Progenitor cell of endocrine pancreas (in vitro differentiated cells): Measurements from ENCODE around the gene UBE3B. TPM values are rescaled to one million over a fixed set of nuclear protein-coding genes. Genes with fewer than 3 reads are reported as not detected.

ENCODE experiments used
- DNase-seq: peaks from one replicate; pipeline ENCODE4 v3.0.0; 2021; ENCODE audit warnings: low spot score; ENCODE audit not compliant: unreplicated experiment
- H3K27ac Mint-ChIP-seq: 2 replicates; pipeline ENCODE4 v1.8.0; 2021; ENCODE audit warnings: mild to moderate bottlenecking, moderate library complexity, mixed read lengths
- H3K27me3 Mint-ChIP-seq: 2 replicates; pipeline ENCODE4 v1.8.0; 2021; ENCODE audit warnings: mixed read lengths
- H3K36me3 Mint-ChIP-seq: 2 replicates; pipeline ENCODE4 v1.8.0; 2022; ENCODE audit warnings: mixed read lengths; ENCODE audit not compliant: insufficient read depth
- H3K4me1 Mint-ChIP-seq: 2 replicates; pipeline ENCODE4 v1.8.0; 2021; ENCODE audit warnings: low read depth, mixed read lengths
- H3K4me3 Mint-ChIP-seq: 2 replicates; pipeline ENCODE4 v1.8.0; 2021; ENCODE audit warnings: low read depth, mild to moderate bottlenecking, moderate library complexity, mixed read lengths
- H3K9me3 Mint-ChIP-seq: 2 replicates; pipeline ENCODE4 v1.8.0; 2021; ENCODE audit warnings: low read depth, mixed read lengths
- total RNA-seq: library from RNA; stranded (reverse); gene quantifications from 2 replicates; pipeline ENCODE4 v1.2.1, GENCODE V29; 2021
- TF ChIP-seq, protein P1 (sequence below): fragments of 200-600 bp; sonication (generic); IDR thresholded peaks from one replicate; pipeline ENCODE4 v1.5.0; 2021; ENCODE audit warnings: antibody characterized with exemption, mild to moderate bottlenecking; ENCODE audit not compliant: unreplicated experiment

UBE3B gene
- total RNA-seq, 1 donor from 2014 or later: 41.8 TPM

DNA sequence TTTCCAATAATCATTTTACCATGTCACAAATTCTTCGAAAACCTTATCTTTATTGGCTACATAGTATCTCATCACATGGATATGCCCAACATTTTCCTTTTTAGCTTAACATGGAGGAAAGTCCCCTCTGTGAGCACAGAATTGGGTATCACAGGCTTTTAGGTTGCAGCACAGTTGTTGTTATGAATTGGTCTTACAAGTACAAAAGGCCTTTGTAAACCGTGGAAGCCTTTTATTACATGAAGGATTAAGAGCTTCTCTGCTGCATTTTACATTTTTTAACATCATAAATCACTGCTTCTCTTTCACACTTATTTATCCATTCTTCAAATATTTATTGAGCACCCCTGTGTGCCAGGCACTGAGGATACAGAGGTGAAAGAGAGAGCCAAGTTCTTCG, 26.2 kb downstream of the UBE3B start:
- TF ChIP-seq, protein P1, sequence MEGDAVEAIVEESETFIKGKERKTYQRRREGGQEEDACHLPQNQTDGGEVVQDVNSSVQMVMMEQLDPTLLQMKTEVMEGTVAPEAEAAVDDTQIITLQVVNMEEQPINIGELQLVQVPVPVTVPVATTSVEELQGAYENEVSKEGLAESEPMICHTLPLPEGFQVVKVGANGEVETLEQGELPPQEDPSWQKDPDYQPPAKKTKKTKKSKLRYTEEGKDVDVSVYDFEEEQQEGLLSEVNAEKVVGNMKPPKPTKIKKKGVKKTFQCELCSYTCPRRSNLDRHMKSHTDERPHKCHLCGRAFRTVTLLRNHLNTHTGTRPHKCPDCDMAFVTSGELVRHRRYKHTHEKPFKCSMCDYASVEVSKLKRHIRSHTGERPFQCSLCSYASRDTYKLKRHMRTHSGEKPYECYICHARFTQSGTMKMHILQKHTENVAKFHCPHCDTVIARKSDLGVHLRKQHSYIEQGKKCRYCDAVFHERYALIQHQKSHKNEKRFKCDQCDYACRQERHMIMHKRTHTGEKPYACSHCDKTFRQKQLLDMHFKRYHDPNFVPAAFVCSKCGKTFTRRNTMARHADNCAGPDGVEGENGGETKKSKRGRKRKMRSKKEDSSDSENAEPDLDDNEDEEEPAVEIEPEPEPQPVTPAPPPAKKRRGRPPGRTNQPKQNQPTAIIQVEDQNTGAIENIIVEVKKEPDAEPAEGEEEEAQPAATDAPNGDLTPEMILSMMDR: no peak
- Mint-ChIP-seq H3K27ac (no peak overlapping the region), H3K36me3 (peaks cover 12% of the 10 kb centered on the region), H3K4me1 (no peaks in the 10 kb centered on the region), H3K27me3 (no peaks in the 10 kb centered on the region), H3K9me3 (no peaks in the 10 kb centered on the region), H3K4me3 (no peak overlapping the region)
- no peak for DNase-seq

DNA sequence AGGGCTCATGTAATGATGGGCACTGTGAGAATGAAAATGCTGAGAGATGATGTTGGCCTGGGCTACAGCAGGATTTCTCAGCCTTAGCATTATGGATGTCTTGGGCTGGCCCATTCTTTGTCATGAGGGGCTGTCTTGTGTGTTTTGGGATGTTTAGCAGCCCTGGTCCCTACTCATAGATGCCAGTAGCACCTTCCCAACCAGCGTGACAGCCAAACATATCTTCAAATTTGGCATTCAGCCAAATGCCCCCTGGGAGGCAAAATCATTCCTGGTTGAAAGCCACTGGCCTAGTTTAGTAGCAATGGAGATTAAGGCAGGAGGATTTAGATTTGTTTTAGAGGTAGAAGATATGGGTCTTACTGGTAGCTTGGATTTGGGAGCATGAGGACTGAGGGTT, 26.6 kb downstream of the UBE3B start:
- Mint-ChIP-seq H3K9me3 (no peaks in the 10 kb centered on the region), H3K27me3 (no peaks in the 10 kb centered on the region), H3K4me1 (no peaks in the 10 kb centered on the region), H3K36me3 (peaks cover 12% of the 10 kb centered on the region), H3K27ac (no peak overlapping the region), H3K4me3 (no peak overlapping the region)
- DNase-seq: no peak
- TF ChIP-seq, protein P1: no peak

DNA sequence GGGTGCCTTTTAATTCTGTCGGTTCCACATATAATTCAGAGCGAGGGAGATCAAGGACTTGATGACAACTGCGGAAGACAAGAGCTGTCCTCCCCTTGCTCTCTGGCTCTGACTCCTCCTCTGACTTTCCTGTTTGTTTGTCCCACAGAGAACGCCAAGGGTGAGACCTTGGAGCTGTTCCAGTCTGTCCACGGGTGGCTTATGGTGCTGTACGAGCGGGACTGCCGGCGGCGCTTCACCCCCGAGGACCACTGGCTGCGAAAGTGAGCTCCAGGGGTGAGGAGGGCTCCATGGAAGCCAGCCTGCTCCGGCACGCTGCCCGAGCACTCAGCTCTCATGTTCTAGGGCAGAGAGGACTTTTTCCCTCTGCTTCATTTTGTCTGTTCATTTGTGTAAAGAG, 32.8 kb downstream of the UBE3B start:
- Mint-ChIP-seq H3K27me3 (no peaks in the 10 kb centered on the region), H3K4me3 (no peak overlapping the region), H3K27ac (no peak overlapping the region), H3K36me3 (peaks cover 25% of the 10 kb centered on the region), H3K9me3 (no peaks in the 10 kb centered on the region), H3K4me1 (no peaks in the 10 kb centered on the region)
- TF ChIP-seq, protein P1: no peak
- no peak for DNase-seq

DNA sequence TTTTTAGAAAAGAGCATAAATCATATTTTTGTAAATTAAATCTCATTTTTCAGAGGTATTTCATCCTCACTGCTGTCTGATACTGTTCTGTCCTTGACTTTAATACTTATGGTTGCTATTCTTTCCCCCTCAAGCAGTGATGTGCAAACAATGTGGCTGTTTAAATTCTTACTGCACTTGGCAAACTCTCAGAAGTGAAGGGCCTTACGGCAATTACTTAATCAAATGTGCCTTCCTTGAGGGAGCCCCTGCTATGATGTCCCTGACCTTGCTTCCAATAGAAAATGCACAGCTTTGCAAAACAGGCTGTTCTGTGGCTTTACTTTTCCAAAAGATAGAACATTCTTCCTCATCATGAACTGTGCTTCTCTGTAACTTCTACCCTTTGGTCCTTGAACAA, 35.2 kb downstream of the UBE3B start:
- no peaks in the 10 kb centered on the region for H3K9me3 Mint-ChIP-seq
- TF ChIP-seq, protein P1: no peak
- no peaks in the 10 kb centered on the region for H3K27me3 Mint-ChIP-seq
- no peak overlapping the region for H3K4me3 Mint-ChIP-seq
- H3K4me1 Mint-ChIP-seq: no peaks in the 10 kb centered on the region
- H3K27ac Mint-ChIP-seq: no peak overlapping the region
- H3K36me3 Mint-ChIP-seq: peaks cover 29% of the 10 kb centered on the region
- DNase-seq: no peak

DNA sequence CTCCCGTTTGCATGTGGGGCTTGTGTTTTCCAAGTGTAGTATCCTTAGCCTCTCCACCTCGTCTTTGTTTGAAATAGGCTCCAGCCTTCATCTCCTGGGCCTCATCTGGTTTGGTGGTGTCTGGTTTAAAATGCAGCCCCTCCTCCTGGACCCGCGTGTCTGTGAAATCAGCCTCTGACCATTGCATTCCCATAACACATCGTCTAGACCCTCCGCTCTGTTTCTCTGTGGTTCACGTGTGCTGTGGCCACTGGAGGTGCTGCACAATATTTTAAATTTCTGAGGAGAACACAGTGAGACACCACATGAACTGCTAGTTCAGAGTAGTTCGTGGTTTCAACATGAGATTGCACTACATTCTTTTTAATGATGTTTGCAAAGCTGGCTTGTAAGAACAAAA, 35.6 kb downstream of the UBE3B start:
- TF ChIP-seq, protein P1: no peak
- DNase-seq: no peak
- Mint-ChIP-seq H3K27ac (peak overlapping the region; percentile 46), H3K4me3 (no peak overlapping the region), H3K36me3 (peaks cover 32% of the 10 kb centered on the region), H3K27me3 (no peaks in the 10 kb centered on the region), H3K4me1 (no peaks in the 10 kb centered on the region), H3K9me3 (no peaks in the 10 kb centered on the region)

DNA sequence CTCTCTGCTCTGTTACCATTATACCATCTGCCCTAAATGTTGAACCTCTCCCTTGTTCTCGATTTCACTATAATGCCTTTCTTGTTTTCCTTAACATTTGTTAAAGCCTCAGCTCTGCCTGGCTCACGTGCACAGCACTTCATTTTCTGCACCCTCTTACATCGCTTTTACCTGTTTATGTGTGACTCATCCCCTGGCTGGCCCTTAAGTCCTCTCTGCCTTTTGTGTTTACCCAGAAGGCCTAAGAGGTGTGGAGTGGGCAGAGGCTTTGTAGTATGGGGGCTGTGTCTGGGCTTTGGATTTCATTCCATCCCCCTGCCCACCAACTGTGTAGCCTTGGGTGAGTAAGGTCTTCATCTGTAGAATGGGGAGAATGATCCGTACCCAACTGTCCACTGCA, 36.5 kb downstream of the UBE3B start:
- Mint-ChIP-seq H3K4me3 (no peak overlapping the region), H3K27me3 (no peaks in the 10 kb centered on the region), H3K4me1 (no peaks in the 10 kb centered on the region), H3K9me3 (no peaks in the 10 kb centered on the region), H3K27ac (no peak overlapping the region), H3K36me3 (peaks cover 35% of the 10 kb centered on the region)
- DNase-seq: no peak
- TF ChIP-seq, protein P1: no peak
